Sigmoid colon (tissue), 7 donors: ENCODE data around the gene SLCO3A1. TPM values are rescaled to one million over a fixed set of nuclear protein-coding genes. Genes with fewer than 3 reads are reported as not detected.

Source experiments
- DNase-seq: peaks from one replicate; pipeline ENCODE4 v3.0.0-alpha.2; 2019
- H3K27ac ChIP-seq, 4 donors: fragments of 200-600 bp; sonication (generic); one replicate each; pipeline ENCODE4 v1.5.1; 2016 to 2019; ENCODE audit warnings: mild to moderate bottlenecking in 1 of 4
- H3K27me3 ChIP-seq, 3 donors: fragments of 200-600 bp; sonication (generic); one replicate each; pipeline ENCODE4 v1.5.1; 2019; ENCODE audit warnings: mild to moderate bottlenecking in 1 of 3
- H3K36me3 ChIP-seq, 4 donors: fragments of 200-600 bp; sonication (generic); one replicate each; pipeline ENCODE4 v1.5.1; 2016 to 2019
- H3K4me1 ChIP-seq, 4 donors: fragments of 200-600 bp; sonication (generic); one replicate each; pipeline ENCODE4 v1.5.1; 2017 to 2019
- H3K4me3 ChIP-seq, 4 donors: fragments of 200-600 bp; sonication (generic); one replicate each; pipeline ENCODE4 v1.5.1; 2017 to 2019; ENCODE audit warnings: mild to moderate bottlenecking in 2 of 4, moderate library complexity in 1 of 4
- H3K9me3 ChIP-seq, 4 donors: fragments of 200-600 bp in 3 of 4; sonication (generic) in 3 of 4; one replicate each; pipeline versions ENCODE4 v1.5.1 to v1.6.1; 2013 to 2019
- CTCF ChIP-seq, 4 experiments: fragments of 450-650 bp in 3 of 4; fragments of 200-600 bp in 1 of 4; IDR thresholded peaks; one replicate each; pipeline ENCODE4 v1.5.1; 2016 to 2019; ENCODE audit warnings: antibody characterized with exemption in 4 of 4, mild to moderate bottlenecking in 3 of 4, moderate library complexity in 2 of 4
- EP300 ChIP-seq, 4 donors: sonication (generic); formaldehyde crosslinking; IDR thresholded peaks; one replicate each; pipeline ENCODE4 v1.6.1; 2017; ENCODE audit warnings: antibody characterized with exemption in 4 of 4
- POLR2A ChIP-seq, 2 donors: fragments of 450-650 bp; IDR thresholded peaks; one replicate each; pipeline ENCODE4 v1.6.1; 2016; ENCODE audit warnings: antibody characterized with exemption in 2 of 2, mild to moderate bottlenecking in 2 of 2, moderate library complexity in 2 of 2
- POLR2AphosphoS5 ChIP-seq, 4 donors: sonication (generic); formaldehyde crosslinking; IDR thresholded peaks; one replicate each; pipeline ENCODE4 v1.6.1; 2017; ENCODE audit warnings: antibody characterized with exemption in 4 of 4
- WGBS, 2 donors: extraction: QIAGEN DNeasy Blood & Tissue Kit; methylation state at CpG; one replicate each; pipeline ENCODE4 v1.1.7; 2013; 5-methylcytosine and 5-hydroxymethylcytosine counted together
- intact Hi-C: fragments of 100-400 bp; cut with DNase I; formaldehyde crosslinking; loops from one replicate; pipeline ENCODE4 v1.15.1; 2023
- polyA plus RNA-seq, 3 donors: library from polyadenylated mRNA; stranded (reverse); fragments of 200-250 nt; gene quantifications; one replicate each; pipeline ENCODE4 v1.2.3, GENCODE V29; 2013
- total RNA-seq, 4 donors: library from RNA; depleted of rRNA; stranded (reverse); fragments of >200 nt; gene quantifications; one replicate each; pipeline ENCODE4 v1.1.0, GENCODE V29; 2016
- donor health status: healthy with polysubstance abuse.
- donor health status: Bipolar disorder and iron deficiency.
- donor health status: healthy.

SLCO3A1 gene
- total and polyA plus RNA-seq, 7 donors, result 1.4 to 10.5 (median 4.6) TPM

- 64 to 66% methylated on average over 6 of the region's 6 CpGs for WGBS, 2 donors
- Histone ChIP-seq H3K27me3 (no peaks in the 10 kb centered on the region), H3K36me3 (no peaks in the 10 kb centered on the region), H3K4me1 (no peaks in the 10 kb centered on the region), H3K27ac (no peak overlapping the region), H3K4me3 (no peak overlapping the region), H3K9me3 (no peaks in the 10 kb centered on the region)
- TF ChIP-seq POLR2A (IDR thresholded peaks at IDR 0.05) (no peak), EP300 (IDR thresholded peaks at IDR 0.05) (no peak), POLR2AphosphoS5 (IDR thresholded peaks at IDR 0.05) (no peak), CTCF (IDR thresholded peaks at IDR 0.05) (no peak)
- intact Hi-C loops, result no loop called here
- no peak for DNase-seq
These were observed 304.9 kb downstream of the SLCO3A1 start for GRCh38 chr15:92158426-92158825.

- Histone ChIP-seq H3K9me3 (no peaks in the 10 kb centered on the region), H3K4me3 (no peak overlapping the region), H3K36me3 (no peaks in the 10 kb centered on the region), H3K27me3 (no peaks in the 10 kb centered on the region), H3K27ac (no peak overlapping the region), H3K4me1 (no peaks in the 10 kb centered on the region)
- intact Hi-C loops, result no loop called here
- DNase-seq, result no peak
- TF ChIP-seq POLR2AphosphoS5 (IDR thresholded peaks at IDR 0.05) (no peak), CTCF (IDR thresholded peaks at IDR 0.05) (no peak), EP300 (IDR thresholded peaks at IDR 0.05) (no peak), POLR2A (IDR thresholded peaks at IDR 0.05) (no peak)
- WGBS, 2 donors, result 92 to 95% methylated on average over 2 of the region's 2 CpGs
These were observed 306.0 kb downstream of the SLCO3A1 start for GRCh38 chr15:92159481-92159880.

- DNase-seq, result no peak
- Histone ChIP-seq H3K4me3 (no peak overlapping the region), H3K9me3 (no peaks in the 10 kb centered on the region), H3K27me3 (no peaks in the 10 kb centered on the region), H3K4me1 (no peaks in the 10 kb centered on the region), H3K27ac (no peak overlapping the region), H3K36me3 (no peaks in the 10 kb centered on the region)
- intact Hi-C loops, result no loop called here
- TF ChIP-seq EP300 (IDR thresholded peaks at IDR 0.05), result no peak
- TF ChIP-seq POLR2AphosphoS5 (IDR thresholded peaks at IDR 0.05), result no peak
- no peak for TF ChIP-seq POLR2A (IDR thresholded peaks at IDR 0.05)
- no peak for TF ChIP-seq CTCF (IDR thresholded peaks at IDR 0.05)
- 78 to 82% methylated on average over 15 of the region's 15 CpGs for whole genome bisulfite sequencing, 2 donors
These were observed 306.7 kb downstream of the SLCO3A1 start for GRCh38 chr15:92159906-92160841.

GRCh38 chr15:92161039-92161670 is 307.6 kb downstream of the SLCO3A1 start:
- TF ChIP-seq POLR2A (IDR thresholded peaks at IDR 0.05) (no peak), POLR2AphosphoS5 (IDR thresholded peaks at IDR 0.05) (no peak), CTCF (IDR thresholded peaks at IDR 0.05) (no peak)
- Histone ChIP-seq H3K4me3 (no peak overlapping the region), H3K27me3 (no peaks in the 10 kb centered on the region), H3K9me3 (no peaks in the 10 kb centered on the region), H3K4me1 (no peaks in the 10 kb centered on the region), H3K36me3 (no peaks in the 10 kb centered on the region), H3K27ac (no peak overlapping the region)
- intact Hi-C loops, result no loop called here
- WGBS, 2 donors, result 89 to 91% methylated on average over 6 of the region's 6 CpGs
- no peak for DNase-seq
